Activated B cell treated with CpG ODN at 0.5 μM for 24 hours (primary cell): ENCODE data around the gene CACNA1B. TPM values are rescaled to one million over a fixed set of nuclear protein-coding genes. Genes with fewer than 3 reads are reported as not detected.

Experiments used
- ATAC-seq: fragments of 200-7000 bp; cut with Tn5 transposase; one replicate; pipeline ENCODE4 v1.10.0; 2021; ENCODE audit warnings: low read depth, mild to moderate bottlenecking, moderate library complexity
- CTCF ChIA-PET: fragments of 350-600 bp; sonication (Branson Sonifier 250); formaldehyde crosslinking; loops from one replicate; lab custom pipeline; 2021; ENCODE audit warnings: antibody characterized with exemption; lab: Charles Lee
- POLR2A ChIA-PET: fragments of 350-600 bp; sonication (Branson Sonifier 250); formaldehyde crosslinking; loops from one replicate; lab custom pipeline; 2021; ENCODE audit warnings: antibody characterized with exemption; lab: Charles Lee
- DNase-seq: peaks from one replicate; pipeline ENCODE4 v3.0.0; 2022
- H3K27ac Mint-ChIP-seq: one replicate; pipeline ENCODE4 v1.8.0; 2020; ENCODE audit warnings: mixed read lengths
- H3K27me3 Mint-ChIP-seq: one replicate; pipeline ENCODE4 v1.8.0; 2021; ENCODE audit warnings: mixed read lengths
- H3K36me3 Mint-ChIP-seq: one replicate; pipeline ENCODE4 v1.8.0; 2021; ENCODE audit warnings: low read depth, mixed read lengths
- H3K4me1 Mint-ChIP-seq: one replicate; pipeline ENCODE4 v1.8.0; 2021; ENCODE audit warnings: mixed read lengths
- H3K4me3 Mint-ChIP-seq: one replicate; pipeline ENCODE4 v1.8.0; 2020; ENCODE audit warnings: mild to moderate bottlenecking, mixed read lengths
- H3K9me3 Mint-ChIP-seq: one replicate; pipeline ENCODE4 v1.8.0; 2020; ENCODE audit warnings: mixed read lengths
- CTCF ChIP-seq: fragments of 200-600 bp; IDR thresholded peaks from one replicate; pipeline ENCODE4 v1.8.0; 2022; ENCODE audit warnings: antibody characterized with exemption, mild to moderate bottlenecking
- intact Hi-C: fragments of 100-400 bp; cut with micrococcal nuclease; formaldehyde crosslinking; loops from one replicate; pipeline ENCODE4 v1.15.1; 2024
- total RNA-seq: library from RNA; stranded (reverse); gene quantifications from 2 replicates; pipeline ENCODE4 v1.2.3, GENCODE V29; 2022

The CACNA1B gene
- total RNA-seq, 1 donor from 2014 or later = 1.5 TPM

DNA sequence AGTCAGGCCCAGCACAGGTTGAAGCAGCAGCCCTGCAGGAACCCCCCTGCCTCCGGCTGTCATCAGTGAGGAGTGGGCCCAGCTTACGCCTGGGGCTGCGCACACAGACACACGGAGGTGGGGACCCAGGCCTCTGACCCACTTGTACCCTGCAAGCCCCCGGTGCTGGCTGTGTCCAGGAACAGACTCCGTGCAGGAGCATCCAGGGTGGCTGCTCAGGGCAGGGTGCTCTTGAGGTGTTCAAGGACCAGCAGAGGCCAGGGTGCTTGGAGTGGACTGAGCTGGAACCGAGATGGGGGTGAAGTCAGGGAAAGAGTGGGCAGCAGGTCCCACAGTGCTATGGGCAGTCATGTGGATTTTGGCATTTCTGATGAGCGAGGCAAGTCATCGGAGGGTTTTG, 199.5 kb downstream of the CACNA1B start:
- ChIA-PET CTCF (no interaction called here), POLR2A (no interaction called here)
- Mint-ChIP-seq H3K27me3 (peaks cover 34% of the 10 kb centered on the region), H3K27ac (no peak overlapping the region), H3K9me3 (no peaks in the 10 kb centered on the region), H3K4me1 (no peaks in the 10 kb centered on the region), H3K4me3 (no peak overlapping the region), H3K36me3 (no peaks in the 10 kb centered on the region)
- no peak for ATAC-seq
- TF ChIP-seq CTCF = no peak
- peak; percentile 6 for DNase-seq
- intact Hi-C loops = no loop called here

DNA sequence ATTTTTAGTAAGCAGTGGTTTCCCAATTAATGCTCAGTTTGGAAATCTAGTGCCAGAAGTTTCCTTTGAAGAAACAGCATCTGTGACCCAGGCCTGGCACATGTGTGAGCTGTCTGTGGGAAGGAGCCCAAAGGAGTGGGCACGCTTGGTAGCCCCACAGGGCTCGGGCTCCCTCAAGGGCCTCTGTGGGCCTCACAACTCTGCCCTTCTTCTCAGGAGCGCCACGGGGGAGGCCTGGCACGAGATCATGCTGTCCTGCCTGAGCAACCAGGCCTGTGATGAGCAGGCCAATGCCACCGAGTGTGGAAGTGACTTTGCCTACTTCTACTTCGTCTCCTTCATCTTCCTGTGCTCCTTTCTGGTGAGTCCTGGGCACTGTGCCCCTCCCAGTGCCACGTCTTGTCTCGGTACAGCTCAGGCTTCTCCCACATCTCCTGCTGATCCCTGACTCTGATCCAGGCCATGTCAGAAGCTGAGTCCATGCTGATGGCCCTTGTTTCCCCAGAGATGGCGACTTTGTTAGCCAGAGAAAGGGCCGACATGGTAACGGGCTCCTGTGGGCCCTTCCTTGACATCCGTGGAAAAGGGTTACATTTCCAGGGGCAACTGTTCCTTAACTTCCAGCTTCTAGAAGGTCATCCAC, 200.4 kb downstream of the CACNA1B start:
- Mint-ChIP-seq H3K4me1 (no peaks in the 10 kb centered on the region), H3K4me3 (no peak overlapping the region), H3K27me3 (peaks cover 35% of the 10 kb centered on the region), H3K36me3 (no peaks in the 10 kb centered on the region), H3K27ac (no peak overlapping the region), H3K9me3 (no peaks in the 10 kb centered on the region)
- DNase-seq (peak; percentile 9), ATAC-seq (no peak)
- intact Hi-C loops = no loop called here
- no peak for TF ChIP-seq CTCF
- CTCF ChIA-PET = no interaction called here
- POLR2A ChIA-PET = no interaction called here

GRCh38 chr9:138078846-138079245, 201.3 kb downstream of the CACNA1B start:
- intact Hi-C loops = no loop called here
- ChIA-PET CTCF (no interaction called here), POLR2A (no interaction called here)
- TF ChIP-seq CTCF = no peak
- ATAC-seq = no peak
- Mint-ChIP-seq H3K27me3 (peaks cover 32% of the 10 kb centered on the region), H3K9me3 (no peaks in the 10 kb centered on the region), H3K36me3 (no peaks in the 10 kb centered on the region), H3K4me1 (no peaks in the 10 kb centered on the region), H3K4me3 (no peak overlapping the region), H3K27ac (no peak overlapping the region)
- DNase-seq = peak; percentile 5

- no peak for ATAC-seq
- Mint-ChIP-seq H3K27me3 (peaks cover 33% of the 10 kb centered on the region), H3K4me3 (no peak overlapping the region), H3K4me1 (no peaks in the 10 kb centered on the region), H3K9me3 (peaks cover 11% of the 10 kb centered on the region), H3K27ac (no peak overlapping the region), H3K36me3 (peaks cover 2% of the 10 kb centered on the region)
- intact Hi-C loops = no loop called here
- no peak for DNase-seq
- TF ChIP-seq CTCF = no peak
- ChIA-PET POLR2A (no interaction called here), CTCF (no interaction called here)
Observed at GRCh38 chr9:138080979-138081378, 203.4 kb downstream of the CACNA1B start.

GRCh38 chr9:138082918-138083636, 205.5 kb downstream of the CACNA1B start:
- peaks cover 2% of the 10 kb centered on the region for H3K36me3 Mint-ChIP-seq
- CTCF ChIA-PET = no interaction called here
- H3K27ac Mint-ChIP-seq = no peak overlapping the region
- no peaks in the 10 kb centered on the region for H3K4me1 Mint-ChIP-seq
- POLR2A ChIA-PET = no interaction called here
- peaks cover 36% of the 10 kb centered on the region for H3K27me3 Mint-ChIP-seq
- TF ChIP-seq CTCF = no peak
- peak; percentile 3 for DNase-seq
- ATAC-seq = no peak
- H3K9me3 Mint-ChIP-seq = peaks cover 19% of the 10 kb centered on the region
- no peak overlapping the region for H3K4me3 Mint-ChIP-seq
- intact Hi-C loops = no loop called here
